SU-DHL-6 (cell line): ENCODE results near the gene SLC24A3.

ENCODE experiments used
- CTCF ChIP-seq: fragments of 200-600 bp; sonication (generic); IDR thresholded peaks from one replicate; pipeline ENCODE4 v1.5.1; 2017; ENCODE audit warnings: antibody characterized with exemption, mild to moderate bottlenecking, low read length, moderate library complexity; ENCODE audit not compliant: insufficient read depth, poor library complexity, severe bottlenecking
- EZH2phosphoT487 ChIP-seq: fragments of 200-600 bp; sonication (generic), shearing (Covaris generic); conservative IDR thresholded peaks from 2 replicates; pipeline ENCODE4 v1.6.1; 2018; ENCODE audit warnings: mild to moderate bottlenecking, antibody characterized with exemption, low read length, moderate library complexity, mixed read lengths

- TF ChIP-seq CTCF (no peak), EZH2phosphoT487 (no peak)
These were observed 31.8 kb downstream of the SLC24A3 start for GRCh38 chr20:19244291-19244690.
